Type B pancreatic cell (in vitro differentiated cells): ENCODE measurements around the gene COLEC12. TPM values are rescaled to one million over a fixed set of nuclear protein-coding genes. Genes with fewer than 3 reads are reported as not detected.

ENCODE experiments used
- DNase-seq: peaks from one replicate; pipeline ENCODE4 v3.0.0; 2021; ENCODE audit warnings: mixed read lengths; ENCODE audit not compliant: unreplicated experiment; ENCODE audit errors: extremely low spot score
- H3K27ac Mint-ChIP-seq: 2 replicates; pipeline ENCODE4 v1.8.0; 2021; ENCODE audit warnings: mild to moderate bottlenecking, mixed read lengths
- H3K27me3 Mint-ChIP-seq: 2 replicates; pipeline ENCODE4 v1.8.0; 2021; ENCODE audit warnings: mixed read lengths
- H3K36me3 Mint-ChIP-seq: 2 replicates; pipeline ENCODE4 v1.8.0; 2021; ENCODE audit warnings: mixed read lengths
- H3K4me1 Mint-ChIP-seq: one replicate; pipeline ENCODE4 v1.8.0; 2021; ENCODE audit warnings: mixed read lengths; ENCODE audit not compliant: unreplicated experiment
- H3K4me3 Mint-ChIP-seq: 2 replicates; pipeline ENCODE4 v1.8.0; 2021; ENCODE audit warnings: mild to moderate bottlenecking, mixed read lengths
- H3K9me3 Mint-ChIP-seq: 2 replicates; pipeline ENCODE4 v1.8.0; 2021; ENCODE audit warnings: mixed read lengths
- total RNA-seq: library from RNA; stranded (reverse); gene quantifications from 2 replicates; pipeline ENCODE4 v1.2.1, GENCODE V29; 2021; ENCODE audit warnings: low replicate concordance
- TF ChIP-seq, protein P1 (sequence below): fragments of 200-600 bp; sonication (generic); conservative IDR thresholded peaks from 2 replicates; pipeline ENCODE4 v1.5.0; 2021; ENCODE audit warnings: antibody characterized with exemption, mild to moderate bottlenecking

Gene COLEC12
- total RNA-seq, 1 donor from 2014 or later, result 61.3 TPM

DNA sequence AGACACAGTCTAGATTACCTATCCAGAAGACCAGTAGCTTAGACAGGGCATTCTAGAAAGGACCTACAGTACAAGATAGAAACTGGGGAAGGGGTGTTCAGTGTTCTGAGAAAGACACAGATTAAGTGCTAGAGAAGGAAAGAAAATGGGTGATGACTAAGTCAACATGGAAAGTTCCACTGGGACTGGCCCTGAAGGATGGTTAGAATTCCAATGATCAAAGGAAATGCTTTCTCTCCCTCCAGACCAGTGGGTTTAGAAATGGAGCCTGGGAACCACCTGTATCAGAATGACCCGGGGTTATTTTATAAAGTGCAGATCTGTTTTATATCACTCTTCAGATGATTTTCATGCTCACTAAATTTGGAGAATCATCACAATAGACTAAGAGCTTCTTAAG is 5.8 kb upstream of the COLEC12 start:
- peaks cover 6% of the 10 kb centered on the region for H3K9me3 Mint-ChIP-seq
- peaks cover 22% of the 10 kb centered on the region for H3K27me3 Mint-ChIP-seq
- H3K36me3 Mint-ChIP-seq, result no peaks in the 10 kb centered on the region
- no peak overlapping the region for H3K27ac Mint-ChIP-seq
- TF ChIP-seq, protein P1, sequence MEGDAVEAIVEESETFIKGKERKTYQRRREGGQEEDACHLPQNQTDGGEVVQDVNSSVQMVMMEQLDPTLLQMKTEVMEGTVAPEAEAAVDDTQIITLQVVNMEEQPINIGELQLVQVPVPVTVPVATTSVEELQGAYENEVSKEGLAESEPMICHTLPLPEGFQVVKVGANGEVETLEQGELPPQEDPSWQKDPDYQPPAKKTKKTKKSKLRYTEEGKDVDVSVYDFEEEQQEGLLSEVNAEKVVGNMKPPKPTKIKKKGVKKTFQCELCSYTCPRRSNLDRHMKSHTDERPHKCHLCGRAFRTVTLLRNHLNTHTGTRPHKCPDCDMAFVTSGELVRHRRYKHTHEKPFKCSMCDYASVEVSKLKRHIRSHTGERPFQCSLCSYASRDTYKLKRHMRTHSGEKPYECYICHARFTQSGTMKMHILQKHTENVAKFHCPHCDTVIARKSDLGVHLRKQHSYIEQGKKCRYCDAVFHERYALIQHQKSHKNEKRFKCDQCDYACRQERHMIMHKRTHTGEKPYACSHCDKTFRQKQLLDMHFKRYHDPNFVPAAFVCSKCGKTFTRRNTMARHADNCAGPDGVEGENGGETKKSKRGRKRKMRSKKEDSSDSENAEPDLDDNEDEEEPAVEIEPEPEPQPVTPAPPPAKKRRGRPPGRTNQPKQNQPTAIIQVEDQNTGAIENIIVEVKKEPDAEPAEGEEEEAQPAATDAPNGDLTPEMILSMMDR, result no peak
- no peak for DNase-seq
- H3K4me3 Mint-ChIP-seq, result no peak overlapping the region
- peaks cover 7% of the 10 kb centered on the region for H3K4me1 Mint-ChIP-seq

DNA sequence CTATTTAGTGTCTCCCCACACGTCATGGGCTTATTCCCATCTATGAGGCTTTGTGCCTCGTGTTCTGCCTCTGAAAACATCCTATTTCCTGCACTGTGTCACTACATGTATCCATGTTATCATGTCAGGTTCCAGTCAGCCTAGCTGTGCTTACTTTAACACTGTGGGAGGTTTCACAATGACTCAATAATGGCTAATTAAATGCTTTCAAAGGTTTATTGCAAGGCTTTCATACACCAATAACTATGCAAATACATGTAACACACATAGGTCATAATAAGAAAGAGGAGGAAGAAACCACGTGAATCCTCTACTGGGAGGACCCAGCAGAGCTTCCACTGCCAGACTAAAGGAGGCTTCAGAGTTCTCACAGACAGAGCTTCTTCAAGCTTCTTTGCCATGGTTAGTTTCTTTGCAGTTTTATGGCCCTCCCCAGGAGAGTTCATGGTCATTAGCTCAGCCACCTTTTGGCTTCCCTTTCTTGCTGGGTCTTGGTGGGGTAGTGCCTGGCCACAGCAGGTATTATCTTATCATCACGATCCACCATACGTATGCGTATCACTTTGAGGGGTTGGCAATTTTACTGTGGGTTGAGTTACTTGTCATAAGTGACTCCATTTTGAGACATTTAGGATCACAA is 5.1 kb upstream of the COLEC12 start:
- Mint-ChIP-seq H3K27me3 (peaks cover 28% of the 10 kb centered on the region), H3K27ac (no peak overlapping the region), H3K9me3 (peaks cover 6% of the 10 kb centered on the region), H3K4me1 (peaks cover 8% of the 10 kb centered on the region), H3K4me3 (no peak overlapping the region), H3K36me3 (no peaks in the 10 kb centered on the region)
- TF ChIP-seq, protein P1, result no peak
- no peak for DNase-seq

DNA sequence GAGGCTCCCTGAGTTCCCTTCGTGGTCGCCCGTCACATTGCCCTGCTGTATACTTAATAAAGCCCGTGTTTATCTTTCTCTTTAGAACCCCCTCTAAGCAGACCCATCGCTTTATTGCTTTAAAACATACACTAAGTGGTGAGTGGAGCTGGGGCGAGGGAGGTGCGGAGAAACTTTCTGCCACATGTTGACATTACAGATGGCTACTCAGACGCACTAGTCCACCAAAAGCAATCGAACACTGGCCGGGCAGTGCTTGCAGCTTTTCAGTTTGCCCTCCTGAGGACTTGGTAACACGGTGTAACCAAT is 859 bp upstream of the COLEC12 start:
- Mint-ChIP-seq H3K4me3 (peak overlapping the region; percentile 85), H3K27me3 (peaks cover 56% of the 10 kb centered on the region), H3K27ac (peak overlapping the region; percentile 29), H3K9me3 (peaks cover 5% of the 10 kb centered on the region), H3K4me1 (peaks cover 34% of the 10 kb centered on the region), H3K36me3 (peaks cover 4% of the 10 kb centered on the region)
- TF ChIP-seq, protein P1, result no peak
- no peak for DNase-seq

DNA sequence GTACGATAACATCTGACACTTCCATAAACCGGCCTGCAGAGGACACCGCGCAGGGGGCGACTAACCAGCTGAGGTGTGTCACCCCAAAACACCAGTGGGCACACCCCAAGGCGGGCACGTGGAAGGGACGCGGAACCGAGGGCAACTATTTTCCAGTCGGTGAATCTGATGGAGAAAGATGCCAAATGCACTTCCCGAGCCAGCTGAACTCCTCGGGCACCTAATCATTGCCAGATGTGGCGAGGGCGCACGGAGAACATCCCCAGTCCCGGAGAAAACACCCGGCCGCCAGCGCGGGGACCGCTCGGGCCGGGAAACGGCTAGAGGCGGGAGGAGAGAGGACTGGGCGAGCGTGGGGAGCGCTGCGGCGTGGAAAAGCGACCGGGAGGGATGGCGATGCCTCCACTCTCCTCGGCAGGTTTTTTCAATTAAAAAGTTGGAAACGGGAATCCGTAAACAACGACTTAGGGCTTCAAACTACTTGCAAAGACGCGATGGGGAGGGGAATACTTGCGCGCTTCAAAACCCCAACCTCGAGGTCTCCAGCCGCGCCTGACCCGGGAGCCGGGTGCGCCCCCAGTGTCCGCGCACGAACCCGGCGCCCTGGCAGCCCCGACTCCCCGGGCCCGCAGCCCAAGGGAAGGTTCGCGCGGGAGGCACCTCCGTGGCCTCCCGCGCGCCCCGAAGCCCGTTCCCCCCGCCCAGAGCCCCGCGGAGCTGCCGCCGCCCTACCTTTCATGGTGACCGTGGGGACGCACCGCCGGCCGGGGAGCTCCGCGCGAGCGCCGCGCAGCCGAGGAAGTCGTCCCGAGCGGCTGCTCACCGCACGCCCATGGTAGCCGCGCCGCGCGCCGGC is 497 bp downstream of the COLEC12 start:
- no peak for DNase-seq
- peak overlapping the region; percentile 97 for H3K4me3 Mint-ChIP-seq
- H3K36me3 Mint-ChIP-seq, result peaks cover 4% of the 10 kb centered on the region
- no peaks in the 10 kb centered on the region for H3K9me3 Mint-ChIP-seq
- H3K27ac Mint-ChIP-seq, result peak overlapping the region; percentile 89
- peaks cover 34% of the 10 kb centered on the region for H3K4me1 Mint-ChIP-seq
- TF ChIP-seq, protein P1, result peak; percentile 42
- H3K27me3 Mint-ChIP-seq, result peaks cover 55% of the 10 kb centered on the region

DNA sequence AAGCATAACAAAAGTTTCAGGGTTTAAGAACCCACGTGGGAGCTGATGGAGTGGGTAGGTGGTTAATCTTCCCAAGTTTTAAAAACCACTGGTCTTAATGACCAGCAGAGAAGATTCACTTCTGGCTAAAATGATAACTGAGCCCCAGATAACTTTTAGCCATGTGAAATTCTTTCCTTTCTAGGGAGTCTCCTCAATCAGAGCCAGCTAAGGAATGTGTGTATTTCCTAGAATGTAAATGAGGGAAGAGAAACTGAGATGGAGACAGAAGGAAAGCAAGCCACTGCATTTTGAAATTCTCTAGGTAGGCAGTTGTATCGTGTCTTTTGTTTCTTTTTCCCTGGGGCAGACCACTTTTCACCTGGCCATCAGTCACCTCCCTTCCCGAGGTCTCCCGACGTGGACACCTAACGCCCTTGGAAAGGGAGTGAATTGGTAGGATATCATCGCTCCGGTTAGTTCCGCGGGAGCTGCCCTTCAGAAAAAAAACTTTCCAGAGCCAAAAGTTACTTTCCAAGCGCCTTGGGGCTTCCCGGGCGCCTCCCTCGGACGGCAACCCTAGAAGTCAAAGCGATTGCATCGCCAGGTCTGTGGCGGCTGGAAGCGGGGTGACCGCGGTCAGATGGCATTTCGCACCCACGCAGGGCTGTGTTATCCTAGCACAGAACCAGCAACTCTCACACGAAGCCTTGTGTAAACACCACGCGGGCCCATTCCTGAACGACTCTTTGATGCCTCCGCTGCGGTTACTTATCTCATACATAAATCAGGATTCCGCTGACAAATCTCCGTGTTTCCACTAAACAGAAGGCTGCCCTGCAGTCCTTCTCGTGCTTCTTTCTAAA is 1.3 kb downstream of the COLEC12 start:
- H3K27me3 Mint-ChIP-seq, result peaks cover 57% of the 10 kb centered on the region
- H3K36me3 Mint-ChIP-seq, result peaks cover 4% of the 10 kb centered on the region
- no peaks in the 10 kb centered on the region for H3K9me3 Mint-ChIP-seq
- TF ChIP-seq, protein P1, result no peak
- peaks cover 40% of the 10 kb centered on the region for H3K4me1 Mint-ChIP-seq
- H3K27ac Mint-ChIP-seq, result peak overlapping the region; percentile 89
- DNase-seq, result no peak
- H3K4me3 Mint-ChIP-seq, result peak overlapping the region; percentile 97
